KBM-7 (cell line): ENCODE data around the gene NFATC3.

Experiments
- DNase-seq: peaks from one replicate; pipeline ENCODE4 v3.0.0-alpha.2; 2015
- in situ Hi-C: fragments of 300-500 bp; cut with MboI; formaldehyde crosslinking; loops from 2 replicates; pipeline ENCODE4 v1.14.3; 2020; ENCODE audit warnings: low sequenced_read_pairs, low pct_unique_long_range_greater_than_20kb, mixed read lengths

NFATC3 gene

DNA sequence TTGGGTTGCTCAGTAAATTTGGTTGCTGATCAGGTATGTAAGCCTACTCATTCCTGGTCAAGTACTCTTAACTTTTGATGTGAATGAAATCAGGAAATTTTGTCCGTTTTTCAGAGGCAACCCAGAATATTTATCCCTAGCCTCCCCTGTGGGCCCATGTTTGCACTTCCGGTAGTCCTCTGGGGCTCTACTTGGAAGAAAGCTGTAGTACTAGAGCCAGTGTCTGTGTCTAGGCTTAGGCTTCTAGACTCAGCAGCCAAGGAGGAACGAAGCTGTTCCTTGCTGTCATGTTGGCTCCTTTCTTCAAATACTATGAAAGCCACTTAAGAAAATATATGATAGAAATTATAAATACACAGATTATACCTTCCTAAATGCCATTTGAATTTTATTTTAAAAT is 129.6 kb downstream of the NFATC3 start:
- in situ Hi-C loops: no loop called here
- DNase-seq: no peak

DNA sequence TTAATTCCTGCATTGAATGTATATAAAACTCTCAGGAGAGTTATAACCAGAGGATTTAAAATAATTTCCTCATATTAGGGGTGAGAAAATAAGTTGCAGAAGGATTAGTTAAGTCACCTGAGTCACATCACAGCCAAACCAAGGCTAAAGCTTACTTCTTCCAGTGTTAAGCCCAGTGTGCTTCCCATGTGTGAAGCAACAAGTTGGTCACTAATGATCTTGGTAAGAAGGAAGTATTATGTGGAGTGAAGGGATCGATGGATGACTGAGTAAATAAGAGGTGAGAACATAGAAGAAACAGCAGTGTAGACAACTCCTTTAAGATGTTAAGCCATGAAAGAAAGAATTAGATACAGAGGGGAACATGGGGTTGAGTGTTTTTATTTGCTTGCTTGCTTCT is 130.1 kb downstream of the NFATC3 start:
- in situ Hi-C loops: no loop called here

DNA sequence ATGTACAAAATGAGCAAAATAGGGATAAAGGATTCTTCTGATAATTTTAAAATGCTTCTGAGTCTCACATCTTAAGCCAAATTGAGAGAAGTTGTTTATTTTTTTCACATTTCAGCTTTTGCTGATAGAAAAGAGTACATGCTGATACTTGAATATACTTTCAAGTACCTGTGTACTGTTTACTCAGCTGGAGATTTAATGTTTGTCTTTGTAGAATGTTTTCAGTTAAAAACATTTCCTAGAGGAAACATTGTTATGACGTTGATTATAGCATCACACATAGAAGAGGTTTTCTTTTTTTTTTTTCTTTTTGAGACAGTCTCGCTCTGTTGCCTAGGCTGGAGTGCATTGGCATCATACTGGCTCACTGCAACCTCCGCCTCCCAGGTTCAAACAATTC is 131.1 kb downstream of the NFATC3 start:
- no peak for DNase-seq
- in situ Hi-C loops: no loop called here

More for the DNA sequence above, 130.1 kb downstream of the NFATC3 start:
- no peak for DNase-seq

DNA sequence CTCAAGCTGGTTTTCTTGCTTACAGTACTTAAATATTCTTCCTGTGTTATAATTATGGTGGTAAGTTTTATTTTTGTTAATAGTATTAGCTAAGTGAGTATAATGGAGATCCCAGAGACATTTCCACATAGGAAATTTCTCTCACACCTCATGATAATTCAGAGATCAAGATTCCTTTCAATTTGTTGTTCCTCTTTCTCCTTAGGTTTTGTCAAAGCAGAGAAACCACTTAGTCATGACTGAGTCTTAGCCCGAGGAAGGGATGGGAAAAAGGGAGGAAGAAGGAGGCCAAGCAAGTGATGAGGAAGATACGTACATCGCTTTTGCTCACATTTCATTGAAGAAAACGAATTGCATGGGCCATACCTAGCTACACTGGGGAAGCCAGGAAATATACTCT is 132.3 kb downstream of the NFATC3 start:
- no peak for DNase-seq
- in situ Hi-C loops: no loop called here

DNA sequence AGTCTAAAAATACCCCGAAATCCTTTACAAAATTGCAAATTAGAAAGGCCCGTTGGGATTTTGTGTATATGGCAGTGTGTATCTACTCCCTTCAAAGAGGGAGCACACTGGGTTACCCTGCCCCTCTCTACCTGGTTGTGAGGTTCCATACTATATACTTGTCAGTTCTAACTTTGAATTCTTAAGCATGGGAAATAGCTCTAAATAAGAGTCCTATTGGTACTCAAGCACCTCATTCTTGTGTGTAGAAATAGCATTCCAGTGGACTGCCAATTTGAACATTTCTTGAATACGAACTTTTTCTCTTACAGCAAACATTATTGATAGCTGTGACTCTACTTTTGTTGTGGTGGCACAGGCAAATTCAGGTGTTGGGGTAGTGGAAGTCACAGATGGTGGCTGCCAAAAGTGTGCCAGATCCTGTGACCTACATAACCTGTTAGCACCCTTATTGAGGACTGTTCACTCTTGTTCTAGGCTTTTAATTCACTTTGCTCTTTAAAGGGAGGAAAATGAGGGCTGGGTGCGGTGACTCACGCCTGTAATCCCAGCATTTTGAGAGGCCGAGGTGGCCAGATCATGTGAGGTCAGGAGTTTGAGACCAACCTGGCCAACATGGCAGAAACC is 134.7 kb downstream of the NFATC3 start:
- in situ Hi-C loops: no loop called here
- DNase-seq: no peak

DNA sequence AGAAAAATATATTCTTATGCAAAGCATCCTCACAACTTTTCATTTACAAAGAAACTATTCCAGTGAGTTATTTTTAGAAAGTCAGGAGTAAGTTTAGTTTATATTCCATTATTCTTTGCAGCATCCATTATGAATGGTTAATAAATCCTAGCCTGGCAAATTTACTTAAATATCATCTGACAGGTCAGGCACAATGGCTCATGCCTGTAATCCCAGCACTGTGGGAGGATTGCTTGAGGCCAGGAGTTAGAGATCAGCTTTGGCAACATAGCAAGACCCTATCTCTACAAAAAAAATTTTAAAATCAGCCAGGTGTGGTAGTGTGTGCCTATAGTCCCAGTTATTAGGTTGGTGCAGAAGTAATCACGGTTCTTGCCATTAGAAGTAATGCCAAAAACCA is 137.9 kb downstream of the NFATC3 start:
- in situ Hi-C loops: no loop called here
- no peak for DNase-seq

DNA sequence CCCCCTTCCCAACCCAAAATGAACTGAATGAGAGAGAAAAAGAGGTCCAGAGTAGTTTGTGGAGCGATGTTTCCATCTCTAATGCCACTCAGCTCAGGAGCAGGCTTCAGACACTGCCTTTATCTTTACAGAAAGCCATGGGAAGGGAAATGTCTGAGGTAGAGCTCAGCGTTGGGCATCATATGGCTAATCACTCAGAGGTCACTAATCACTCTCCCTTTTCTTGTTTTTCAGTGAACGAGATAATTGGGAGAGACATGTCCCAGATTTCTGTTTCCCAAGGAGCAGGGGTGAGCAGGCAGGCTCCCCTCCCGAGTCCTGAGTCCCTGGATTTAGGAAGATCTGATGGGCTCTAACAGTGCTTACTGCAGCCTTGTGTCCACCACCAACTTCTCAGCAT is 140.9 kb downstream of the NFATC3 start:
- in situ Hi-C loops: no loop called here
- DNase-seq: no peak

DNA sequence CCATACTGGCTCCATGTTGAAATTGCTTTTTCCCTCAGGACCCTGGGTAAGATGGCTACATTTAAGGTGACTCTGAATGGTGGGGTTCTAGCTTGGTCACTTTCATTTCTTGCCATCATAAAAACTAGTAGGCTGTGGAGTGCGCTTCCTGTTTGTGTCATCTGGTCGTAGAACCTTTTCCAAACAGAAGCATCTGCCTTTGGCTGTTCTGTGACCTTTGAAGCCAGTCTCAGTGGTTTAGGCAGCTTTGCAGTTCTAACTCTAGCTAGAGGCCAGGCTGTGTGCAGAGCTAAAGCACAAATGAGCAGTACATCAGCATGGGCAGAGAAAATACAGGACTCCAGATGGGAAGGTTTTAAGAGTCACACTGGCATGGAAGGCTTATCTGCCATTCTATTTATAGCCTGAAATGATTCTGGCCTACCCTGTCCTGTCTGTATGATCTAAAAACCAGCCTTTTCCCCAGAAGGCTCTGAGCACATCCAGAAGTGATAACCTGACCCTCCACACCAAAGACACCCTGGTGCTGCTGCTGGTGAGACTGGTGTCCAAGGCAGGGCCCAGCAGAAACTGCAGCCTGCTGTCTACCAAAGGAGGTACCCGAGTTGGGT is 142.1 kb downstream of the NFATC3 start:
- DNase-seq: peak; percentile 44
- in situ Hi-C loops: no loop called here

DNA sequence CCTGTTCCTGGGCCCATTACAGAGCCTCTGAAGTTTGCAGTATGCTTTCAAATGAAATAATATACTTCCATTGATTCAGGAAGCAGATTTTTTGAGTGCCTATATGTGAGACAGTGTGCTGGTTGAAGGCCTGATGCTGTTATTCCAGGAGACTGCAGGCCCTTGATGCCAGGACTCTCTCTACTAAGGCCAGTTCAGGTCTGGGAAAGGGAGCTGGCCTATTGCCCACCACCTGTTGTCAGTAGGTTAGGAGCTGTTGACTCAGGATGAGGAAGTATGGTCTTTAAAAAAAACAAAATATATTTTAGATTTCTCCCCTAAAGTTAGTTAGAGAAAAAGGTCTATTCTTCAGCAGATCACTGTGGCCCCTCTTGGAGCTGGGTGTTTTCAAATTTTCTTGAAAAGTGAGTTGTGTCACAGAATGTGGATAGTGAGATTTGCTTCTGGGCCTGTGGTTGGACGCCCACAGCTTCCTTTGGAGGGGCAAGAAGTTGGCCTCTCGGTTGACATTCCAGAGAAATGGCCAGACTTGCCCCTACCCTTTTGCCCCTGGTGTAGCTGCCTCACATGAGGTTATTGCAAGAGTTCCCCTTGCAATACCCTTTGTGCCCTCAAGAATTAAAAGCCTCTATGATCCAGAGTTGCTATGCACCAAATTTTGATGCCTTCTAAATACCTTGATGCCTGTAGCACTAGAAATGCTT is 142.8 kb downstream of the NFATC3 start:
- no peak for DNase-seq
- in situ Hi-C loops: no loop called here

DNA sequence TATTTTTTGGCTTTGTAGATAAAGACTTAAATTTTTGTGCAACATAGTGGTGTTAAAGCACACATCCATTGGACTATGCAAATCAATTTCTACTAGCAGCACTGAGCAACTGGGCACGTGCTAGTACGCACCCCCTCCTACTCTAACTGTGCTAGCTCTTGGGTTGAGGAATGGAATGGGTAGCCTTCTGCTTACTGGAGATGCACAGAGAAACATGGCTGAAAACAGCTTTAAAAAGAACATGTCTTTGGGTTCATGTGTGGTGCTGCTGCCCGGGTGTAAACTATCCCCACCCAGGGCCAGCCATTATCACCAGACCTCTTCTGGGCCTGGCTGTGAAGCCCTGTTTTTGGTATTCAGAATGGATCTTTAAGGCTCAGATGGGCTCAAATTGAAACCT is 143.5 kb downstream of the NFATC3 start:
- in situ Hi-C loops: no loop called here

DNA sequence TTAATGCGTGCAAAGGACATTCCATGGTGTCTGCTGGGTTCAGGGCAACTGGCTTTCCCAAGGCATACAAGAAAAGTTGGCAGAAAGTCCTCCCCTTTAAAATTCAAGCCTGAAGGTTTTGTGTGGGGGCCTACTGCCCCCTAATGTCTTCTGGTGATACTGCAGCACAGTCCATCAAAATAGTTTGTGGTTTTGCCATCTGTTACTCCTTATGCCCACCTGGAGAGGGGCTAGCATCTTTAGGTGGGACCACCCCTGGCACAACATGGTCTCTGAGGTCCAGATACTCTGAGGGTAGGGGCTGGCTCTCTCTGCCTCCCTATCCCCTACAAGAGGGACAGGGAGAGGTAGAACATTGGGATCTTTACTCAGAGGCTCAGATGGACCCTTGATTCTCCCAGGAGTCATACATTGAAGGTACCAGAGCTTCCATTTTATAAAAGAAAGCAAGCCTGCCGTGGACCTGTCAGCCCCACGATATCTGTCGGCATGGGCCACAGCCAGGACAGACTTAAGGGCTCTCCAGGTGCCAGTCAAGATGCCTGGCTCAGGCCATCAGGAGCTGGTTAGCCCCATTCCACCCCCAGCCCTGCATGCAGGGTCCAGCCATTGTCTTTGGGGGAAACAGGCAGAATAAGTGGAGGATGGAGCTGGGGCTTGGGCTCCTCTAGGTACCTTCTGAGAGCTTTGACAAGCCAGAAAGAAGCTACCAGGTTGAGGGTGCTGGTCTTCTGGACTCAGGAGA is 144.4 kb downstream of the NFATC3 start:
- DNase-seq: peak; percentile 81
- in situ Hi-C loops: no loop called here

More for the DNA sequence above, 143.5 kb downstream of the NFATC3 start:
- no peak for DNase-seq

DNA sequence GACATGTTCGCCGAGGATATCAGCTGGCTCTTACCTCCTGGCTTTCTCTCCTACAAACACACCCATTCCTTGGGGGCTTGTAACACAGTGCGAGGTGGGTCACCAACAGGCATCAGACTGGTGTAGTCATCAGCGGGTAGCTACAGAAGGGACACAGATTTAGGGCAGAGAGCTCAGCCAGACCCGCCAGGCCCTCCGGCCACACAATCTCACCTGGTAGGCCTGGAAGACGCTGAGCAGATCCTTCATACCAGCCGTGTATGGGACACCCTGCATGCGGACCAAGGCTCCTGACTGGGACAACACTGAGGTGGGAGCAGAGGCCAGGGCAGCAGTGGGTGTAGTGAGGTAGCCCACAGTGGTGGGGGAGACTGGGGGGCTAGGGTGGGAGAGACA is 145.0 kb downstream of the NFATC3 start:
- no peak for DNase-seq
- in situ Hi-C loops: no loop called here

DNA sequence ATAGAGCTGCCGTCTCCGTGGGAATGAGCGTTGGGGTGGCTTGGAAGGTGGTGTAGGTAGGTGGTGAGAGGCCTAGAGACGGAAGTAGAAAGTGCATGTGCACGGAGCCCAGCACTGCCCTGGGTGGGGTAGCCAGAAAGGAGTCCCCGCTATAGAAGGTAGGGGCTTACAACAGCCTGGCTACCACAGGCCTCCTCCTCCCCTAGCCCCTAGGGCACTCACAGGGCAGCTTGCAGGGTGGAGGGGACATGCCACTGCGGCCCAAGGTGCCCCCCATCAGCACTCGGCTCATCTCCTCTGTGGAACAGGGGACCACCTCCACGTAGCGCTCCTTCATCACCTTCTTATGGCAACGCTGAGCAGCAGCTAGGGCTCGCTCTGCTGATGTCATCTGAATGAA is 145.8 kb downstream of the NFATC3 start:
- in situ Hi-C loops: no loop called here
- no peak for DNase-seq

DNA sequence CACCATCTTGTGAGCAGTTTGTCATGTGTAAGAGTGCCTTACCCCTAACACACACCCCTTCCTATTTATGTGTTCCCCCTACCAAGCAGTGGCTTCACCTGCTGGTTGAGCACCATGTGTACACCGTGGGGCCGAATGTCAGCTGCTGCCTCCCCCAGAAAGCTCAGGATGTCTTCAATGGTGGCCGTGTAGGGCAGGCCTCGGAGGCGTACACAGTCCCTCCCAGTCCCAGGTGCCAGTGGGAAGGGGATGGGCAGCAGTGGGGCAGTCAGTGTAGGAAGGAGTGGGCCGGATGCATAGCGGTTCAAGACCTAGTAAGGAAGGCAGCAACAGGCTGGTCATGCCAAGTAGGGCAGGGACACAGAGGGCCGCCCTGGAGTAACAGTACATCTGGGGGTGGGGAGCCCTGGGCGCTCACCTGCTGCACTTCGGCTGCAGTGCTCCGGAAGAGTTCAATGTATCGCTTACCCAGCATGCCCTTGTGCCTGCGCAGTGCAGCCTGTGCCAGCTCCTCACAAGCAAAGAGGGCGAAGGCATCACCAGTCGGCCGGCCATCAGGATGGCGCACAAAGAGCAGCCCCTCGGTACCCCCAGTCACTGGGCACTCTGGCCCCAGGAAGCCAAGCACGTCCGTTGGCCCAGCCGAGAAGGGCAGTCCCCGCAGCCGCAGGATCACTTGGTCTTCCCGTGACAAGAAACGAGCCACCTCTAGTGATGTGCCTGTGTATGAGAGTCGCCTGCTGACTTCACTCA is 146.4 kb downstream of the NFATC3 start:
- no peak for DNase-seq
- in situ Hi-C loops: no loop called here

DNA sequence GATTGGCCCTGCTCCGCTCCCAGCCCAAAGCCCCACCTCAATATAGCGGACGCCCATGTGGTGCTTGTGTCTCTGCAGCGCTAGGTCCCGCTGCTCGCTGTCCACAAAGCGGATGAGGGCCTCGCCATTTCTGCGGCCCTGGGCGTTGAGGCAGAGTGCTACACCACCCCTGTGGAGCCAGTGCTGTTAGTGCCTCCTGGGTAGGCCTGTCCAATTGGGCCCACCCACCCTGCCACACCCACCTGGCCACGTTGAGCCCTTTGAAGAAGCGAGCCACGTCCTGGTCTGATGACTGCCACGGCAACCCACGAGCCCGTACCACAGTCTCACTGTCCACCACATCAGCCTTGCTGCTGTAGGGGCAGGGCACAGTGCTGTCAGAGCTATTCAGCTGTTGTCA is 147.2 kb downstream of the NFATC3 start:
- no peak for DNase-seq
- in situ Hi-C loops: no loop called here

DNA sequence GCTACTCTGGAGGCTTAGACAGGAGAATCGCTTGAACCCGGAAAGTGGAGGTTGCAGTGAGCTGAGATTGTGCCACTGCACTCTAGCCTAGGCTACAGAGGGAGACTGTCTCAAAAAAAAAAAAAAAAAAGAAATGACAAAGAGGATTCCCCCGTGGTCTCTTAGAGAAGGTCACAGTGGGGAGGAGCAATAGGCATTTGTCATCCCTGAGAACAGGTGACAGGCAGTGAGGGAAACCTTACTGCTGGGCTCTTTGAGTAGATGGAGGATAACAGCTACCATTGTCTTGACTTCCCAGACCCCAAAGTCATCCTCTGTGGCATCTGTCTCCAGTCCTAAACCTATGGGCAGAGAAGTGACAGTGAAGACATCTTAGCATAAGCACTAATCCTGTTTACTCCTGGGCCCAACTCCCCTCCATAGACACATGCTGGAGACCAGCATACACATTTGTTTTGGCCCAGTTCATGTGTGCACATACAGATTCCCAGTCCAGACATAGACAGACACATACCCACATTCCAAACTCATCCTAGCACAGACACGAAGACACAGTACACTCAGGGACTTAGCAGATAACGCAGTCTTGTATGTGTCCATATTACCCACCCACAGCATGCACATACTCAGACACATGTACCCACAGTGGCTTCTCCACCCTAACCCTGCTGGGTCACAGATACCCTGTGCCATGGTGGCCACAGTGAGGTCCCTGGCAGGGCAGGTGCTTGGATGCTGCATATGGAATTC is 148.1 kb downstream of the NFATC3 start:
- in situ Hi-C loops: no loop called here

DNA sequence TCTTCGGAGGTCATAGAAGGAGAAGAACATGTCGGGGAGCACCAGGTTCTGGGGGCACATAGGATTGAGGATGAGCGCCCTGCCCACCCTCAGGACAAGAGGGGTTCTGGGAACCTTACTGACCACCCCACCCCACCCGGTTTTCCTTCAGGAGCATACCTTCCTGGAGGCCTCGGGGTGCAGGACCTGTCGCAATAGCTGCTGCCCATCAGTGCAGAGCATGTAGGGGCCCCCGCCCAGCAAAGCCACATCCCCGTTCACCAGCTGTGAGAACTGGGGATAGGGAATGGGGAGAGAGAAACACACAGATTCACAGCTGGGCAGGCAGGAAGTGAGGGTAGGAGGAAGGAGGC is 148.6 kb downstream of the NFATC3 start:
- DNase-seq: no peak
- in situ Hi-C loops: no loop called here

More for the DNA sequence above, 148.1 kb downstream of the NFATC3 start:
- no peak for DNase-seq

DNA sequence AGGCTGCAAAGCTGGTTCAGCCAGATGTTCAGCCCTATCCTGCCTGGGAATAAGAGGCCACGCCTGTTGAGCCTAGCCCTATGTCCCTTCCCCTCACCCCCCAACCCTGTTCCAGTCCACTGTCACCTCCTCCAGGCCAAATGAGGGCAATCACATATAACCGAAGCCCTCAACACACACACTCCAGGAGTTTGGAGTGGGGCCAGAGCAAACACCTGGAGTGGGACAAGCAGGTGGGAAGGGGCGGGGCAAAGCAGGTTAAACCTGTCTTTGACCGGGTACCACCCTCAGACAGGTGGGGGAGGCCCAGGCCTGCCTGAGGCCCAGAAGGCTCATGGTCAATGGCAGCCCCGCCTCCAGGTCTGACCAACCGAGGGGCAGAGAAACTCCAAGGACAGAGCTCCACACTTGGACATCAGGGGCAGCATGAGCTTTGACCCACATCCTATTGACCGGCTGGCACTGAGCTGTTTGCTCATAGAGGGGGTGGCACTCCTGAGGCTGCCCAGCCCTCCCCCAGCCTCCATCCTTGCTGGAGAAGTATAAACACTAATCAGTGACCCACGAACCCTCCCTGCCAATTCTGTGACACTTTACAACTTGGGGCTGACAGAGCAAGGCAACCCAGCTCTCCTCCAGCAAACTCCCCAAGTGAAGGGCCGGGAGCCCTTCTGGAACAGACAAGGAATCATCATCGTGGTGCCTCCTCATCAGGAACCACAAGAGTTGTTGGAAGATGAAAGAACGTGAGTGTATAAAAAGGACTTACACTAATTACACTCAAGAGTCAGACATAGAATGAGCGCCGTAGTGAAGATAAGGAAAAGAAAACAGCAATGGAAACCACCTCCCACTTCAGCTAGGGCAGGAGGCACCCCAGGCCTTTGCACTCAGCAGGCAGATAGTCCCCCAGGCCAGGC is 149.3 kb downstream of the NFATC3 start:
- in situ Hi-C loops: no loop called here
- peak; percentile 38 for DNase-seq
